SIG-M5 (cell line): Measurements from ENCODE around the gene DCAF6.
"Not testable (repeated sequence)": the region's sequence is repeated elsewhere in the genome, so short reads cannot be mapped to it uniquely, and the experiment has no call there.

ENCODE experiments used
- DNase-seq: peaks from one replicate; lab custom pipeline; 2025; lab: John Stamatoyannopoulos, UW

Gene DCAF6, protein sequence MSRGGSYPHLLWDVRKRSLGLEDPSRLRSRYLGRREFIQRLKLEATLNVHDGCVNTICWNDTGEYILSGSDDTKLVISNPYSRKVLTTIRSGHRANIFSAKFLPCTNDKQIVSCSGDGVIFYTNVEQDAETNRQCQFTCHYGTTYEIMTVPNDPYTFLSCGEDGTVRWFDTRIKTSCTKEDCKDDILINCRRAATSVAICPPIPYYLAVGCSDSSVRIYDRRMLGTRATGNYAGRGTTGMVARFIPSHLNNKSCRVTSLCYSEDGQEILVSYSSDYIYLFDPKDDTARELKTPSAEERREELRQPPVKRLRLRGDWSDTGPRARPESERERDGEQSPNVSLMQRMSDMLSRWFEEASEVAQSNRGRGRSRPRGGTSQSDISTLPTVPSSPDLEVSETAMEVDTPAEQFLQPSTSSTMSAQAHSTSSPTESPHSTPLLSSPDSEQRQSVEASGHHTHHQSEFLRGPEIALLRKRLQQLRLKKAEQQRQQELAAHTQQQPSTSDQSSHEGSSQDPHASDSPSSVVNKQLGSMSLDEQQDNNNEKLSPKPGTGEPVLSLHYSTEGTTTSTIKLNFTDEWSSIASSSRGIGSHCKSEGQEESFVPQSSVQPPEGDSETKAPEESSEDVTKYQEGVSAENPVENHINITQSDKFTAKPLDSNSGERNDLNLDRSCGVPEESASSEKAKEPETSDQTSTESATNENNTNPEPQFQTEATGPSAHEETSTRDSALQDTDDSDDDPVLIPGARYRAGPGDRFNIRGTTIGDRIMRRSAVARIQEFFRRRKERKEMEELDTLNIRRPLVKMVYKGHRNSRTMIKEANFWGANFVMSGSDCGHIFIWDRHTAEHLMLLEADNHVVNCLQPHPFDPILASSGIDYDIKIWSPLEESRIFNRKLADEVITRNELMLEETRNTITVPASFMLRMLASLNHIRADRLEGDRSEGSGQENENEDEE

DNA sequence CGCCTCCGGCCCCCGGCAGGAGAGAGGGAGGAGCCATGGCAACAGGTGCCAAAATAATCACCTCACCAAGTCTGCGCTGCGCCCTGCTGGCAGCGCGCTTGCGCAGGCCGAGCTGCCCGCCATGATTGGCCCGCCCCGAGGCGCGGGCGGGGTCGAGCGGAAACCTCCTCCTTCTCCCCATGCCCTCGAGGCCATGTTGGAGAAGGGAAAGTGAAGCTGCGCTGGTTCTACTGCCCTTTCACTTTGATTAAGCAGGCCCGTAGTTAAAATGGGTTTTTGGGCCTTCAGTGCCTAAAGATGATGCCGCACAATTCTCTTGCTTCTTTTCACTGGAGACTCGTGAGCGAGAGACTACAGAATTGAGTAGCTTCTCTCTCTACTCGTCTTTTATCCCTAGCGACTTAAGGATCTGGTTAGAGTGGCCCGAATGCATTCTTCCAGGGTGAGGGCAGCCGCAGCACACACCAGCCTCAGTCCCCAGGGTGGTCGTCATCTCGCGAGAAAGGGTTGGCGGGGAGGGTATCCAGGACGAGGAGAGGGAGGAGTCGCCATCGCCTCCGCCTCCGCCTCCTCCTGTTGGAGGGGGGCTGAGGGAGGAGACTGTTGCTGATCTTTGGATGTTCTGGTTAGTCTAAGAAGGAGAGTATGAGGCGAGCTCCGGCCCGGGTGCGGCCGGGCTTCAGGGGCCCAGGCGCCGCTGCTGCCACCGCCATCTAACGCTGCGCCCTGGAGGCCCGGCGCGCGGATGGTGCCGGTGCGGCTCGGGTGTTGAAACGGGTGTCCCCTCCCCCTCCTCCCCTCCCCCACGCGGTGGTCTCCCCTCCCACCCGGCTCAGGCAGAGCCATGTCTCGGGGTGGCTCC lies at the start of gene DCAF6:
Gene DCAF6, plus strand, starts transcription at position 616 of the 862 bp plus-strand sequence. Its CDS starts 229 bp downstream, at position 845.
- DNase-seq = peak; percentile 94

DNA sequence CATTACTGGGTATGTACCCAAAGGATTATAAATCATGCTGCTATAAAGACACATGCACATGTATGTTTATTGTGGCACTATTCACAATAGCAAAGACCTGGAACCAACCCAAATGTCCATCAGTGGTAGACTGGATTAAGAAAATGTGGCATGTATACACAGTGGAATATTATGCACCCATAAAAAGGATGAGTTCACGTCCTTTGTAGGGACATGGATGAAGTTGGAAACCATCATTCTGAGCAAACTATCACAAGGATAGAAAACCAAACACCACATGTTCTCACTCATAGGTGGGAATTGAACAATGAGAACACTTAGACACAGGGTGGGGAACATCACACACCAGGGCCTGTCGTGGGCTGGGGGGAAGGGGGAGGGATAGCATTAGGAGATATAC lies 49.3 kb upstream of the DCAF6 start:
- DNase-seq = not testable (repeated sequence)

DNA sequence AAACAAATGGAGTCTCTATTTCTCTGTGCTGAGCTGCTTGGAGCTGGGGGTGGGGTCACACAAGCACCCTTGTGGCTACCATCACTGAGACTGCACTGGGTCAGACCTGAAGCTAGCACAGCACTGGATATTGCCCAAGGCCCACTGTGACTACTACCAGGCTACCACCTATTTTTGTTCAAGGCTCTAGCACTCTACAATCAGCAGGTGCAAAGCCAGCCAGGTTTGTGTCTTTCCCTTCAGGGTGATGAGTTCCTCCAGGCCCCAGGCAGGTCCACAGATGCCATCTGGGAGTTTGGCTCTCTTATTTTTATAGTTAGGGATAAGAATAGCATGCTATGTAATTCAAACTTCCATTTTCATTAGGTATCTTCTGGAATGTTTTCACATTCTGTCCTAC lies 46.1 kb upstream of the DCAF6 start:
- DNase-seq = no peak

DNA sequence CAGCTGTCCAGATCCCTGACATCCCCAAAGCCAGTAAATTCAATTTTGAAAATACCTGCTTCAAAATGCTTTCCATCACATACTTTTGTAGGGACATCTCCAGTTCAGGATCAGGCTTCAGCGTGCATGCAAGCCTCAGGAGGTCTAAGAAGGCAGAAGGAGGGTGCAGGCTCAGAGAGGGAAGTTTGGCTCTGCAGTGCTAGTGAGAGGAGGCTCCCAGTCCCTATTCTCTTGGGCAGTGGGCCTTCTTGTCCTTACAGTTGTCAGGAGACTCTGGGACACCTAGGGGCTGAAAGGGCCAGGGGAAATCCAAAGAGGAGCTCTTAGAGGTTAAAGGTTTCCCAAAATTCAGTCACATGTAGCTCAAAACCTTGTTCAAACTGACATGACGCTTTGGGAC lies 42.7 kb upstream of the DCAF6 start:
- DNase-seq = no peak

DNA sequence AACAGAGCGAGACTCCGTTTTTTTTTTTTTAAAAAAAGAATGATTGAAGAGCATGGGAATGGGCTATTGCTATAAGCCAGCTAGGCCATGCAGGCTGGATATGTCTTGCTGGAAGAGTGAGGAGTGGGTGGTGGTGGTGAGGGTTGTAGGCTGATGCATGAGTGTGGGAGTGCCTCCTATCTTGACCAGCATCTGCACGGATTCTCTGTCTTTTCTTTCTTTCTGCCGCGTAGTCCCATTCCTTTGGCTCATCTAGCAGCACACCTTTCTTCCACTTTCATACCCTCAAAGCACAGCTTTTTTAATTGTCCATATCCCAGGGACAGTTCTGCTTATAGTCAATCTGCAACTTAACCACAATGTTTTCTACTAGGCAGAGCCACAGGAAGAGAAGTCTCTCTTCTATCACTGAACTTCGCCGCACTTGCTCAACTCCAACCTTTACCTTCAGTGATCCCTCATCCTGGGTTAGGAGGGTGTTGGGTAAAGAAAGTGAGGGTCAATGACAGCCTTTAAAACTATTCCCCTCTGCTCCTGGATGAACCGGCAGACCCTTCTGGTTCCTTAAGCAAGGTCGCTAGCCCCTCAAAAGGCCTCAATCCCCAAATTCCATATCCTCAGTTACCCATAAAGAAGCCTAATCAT lies 37.8 kb upstream of the DCAF6 start:
- DNase-seq = no peak

DNA sequence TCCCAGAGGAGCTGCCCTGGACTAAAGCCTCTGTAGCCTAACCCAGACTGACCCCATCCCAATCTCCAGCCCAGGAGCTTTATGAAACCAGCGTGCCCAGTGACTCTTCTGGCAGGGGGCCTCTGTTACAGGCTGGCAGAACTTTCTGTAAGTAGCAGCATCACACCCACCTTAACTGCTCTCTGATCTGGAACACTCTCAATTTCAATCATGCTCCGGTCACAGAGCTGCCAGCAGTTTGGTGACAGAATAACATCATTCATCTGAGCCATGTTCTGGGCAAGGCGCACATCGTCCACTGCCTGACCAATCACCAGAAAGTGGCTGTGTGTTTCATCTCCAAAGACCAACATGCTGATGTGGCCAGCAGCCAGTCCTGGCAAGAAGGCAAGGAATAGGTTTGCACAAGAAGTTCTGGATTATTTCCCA lies 37.2 kb upstream of the DCAF6 start:
- no peak for DNase-seq

DNA sequence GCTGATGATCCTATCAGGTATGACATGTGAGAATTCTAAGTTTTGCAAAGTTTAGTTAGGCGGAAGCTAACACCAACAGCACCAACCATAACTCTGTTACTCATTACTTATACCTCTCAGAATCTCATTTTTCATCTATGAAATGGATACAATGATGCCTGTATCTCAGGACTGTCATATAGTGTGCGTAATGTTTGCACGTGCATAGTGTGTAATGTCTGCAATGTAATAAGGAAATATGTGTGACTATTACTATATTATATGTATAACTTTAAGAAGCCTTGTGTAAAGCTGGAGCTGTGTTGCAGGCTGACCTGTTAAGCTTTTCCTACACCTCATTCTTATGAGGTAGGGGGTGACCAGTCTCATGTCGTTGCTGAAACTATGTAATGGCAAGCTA lies 35.6 kb upstream of the DCAF6 start:
- DNase-seq = no peak

DNA sequence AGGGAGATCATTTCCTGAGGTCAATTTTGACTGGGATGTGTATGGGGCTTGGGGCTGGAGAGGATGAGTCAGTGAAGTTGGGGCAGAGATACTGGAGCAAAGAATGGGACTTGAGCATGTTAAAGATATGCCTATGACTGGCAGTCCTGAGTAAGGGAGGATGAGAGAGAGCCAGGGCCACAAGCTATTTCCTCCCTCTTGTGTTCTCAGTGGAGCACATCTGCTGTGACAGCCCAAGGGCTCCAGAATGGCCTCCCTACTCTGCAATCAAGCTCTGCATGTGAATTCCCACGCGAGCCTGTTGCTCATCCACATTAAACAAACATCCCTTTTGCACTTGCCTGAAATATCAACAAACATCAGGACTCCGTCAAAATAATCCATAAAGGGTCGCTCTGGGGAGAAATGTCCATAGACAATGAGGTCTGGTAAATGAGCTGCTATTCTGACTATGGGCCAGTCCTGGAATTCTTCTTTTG lies 31.8 kb upstream of the DCAF6 start:
- no peak for DNase-seq

DNA sequence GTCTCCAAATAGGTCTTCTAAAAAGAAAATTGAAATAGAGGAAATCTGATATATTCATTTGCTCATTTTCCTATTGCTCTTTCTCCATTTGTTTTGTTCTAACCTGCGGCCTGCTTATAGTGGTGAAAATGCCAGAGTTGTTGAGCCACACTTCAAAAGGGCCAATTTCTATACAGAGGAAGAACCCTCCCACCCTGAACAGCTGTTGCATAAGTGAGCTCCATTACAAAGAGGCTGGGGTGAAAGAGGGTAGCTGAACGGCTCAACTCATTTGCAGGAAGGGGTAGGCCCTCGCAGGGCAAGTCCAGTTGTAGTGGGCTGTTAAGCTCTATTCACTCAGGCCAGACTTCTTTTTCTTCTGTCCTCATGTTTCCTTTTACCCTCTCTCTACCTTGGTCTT lies 31.3 kb upstream of the DCAF6 start:
- no peak for DNase-seq

DNA sequence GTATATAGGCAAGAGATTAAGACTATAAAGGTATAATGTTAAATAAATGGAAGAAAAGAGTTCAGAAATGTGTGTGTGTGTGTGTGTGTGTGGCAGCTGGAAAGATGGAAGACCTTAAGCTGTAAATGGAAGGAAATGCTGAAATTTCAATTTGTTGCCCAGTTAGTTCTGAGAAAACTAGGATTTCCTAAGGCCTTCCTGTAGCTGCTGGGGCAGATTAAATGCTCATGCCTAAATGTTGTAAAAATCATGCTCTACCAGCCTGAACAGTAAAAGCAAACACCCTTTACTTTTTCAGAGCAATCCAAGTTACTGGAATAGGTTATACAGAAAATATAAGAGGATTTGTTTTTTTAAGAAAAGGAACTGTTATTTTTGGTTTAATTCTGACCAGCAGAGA lies 30.8 kb upstream of the DCAF6 start:
- DNase-seq = no peak

DNA sequence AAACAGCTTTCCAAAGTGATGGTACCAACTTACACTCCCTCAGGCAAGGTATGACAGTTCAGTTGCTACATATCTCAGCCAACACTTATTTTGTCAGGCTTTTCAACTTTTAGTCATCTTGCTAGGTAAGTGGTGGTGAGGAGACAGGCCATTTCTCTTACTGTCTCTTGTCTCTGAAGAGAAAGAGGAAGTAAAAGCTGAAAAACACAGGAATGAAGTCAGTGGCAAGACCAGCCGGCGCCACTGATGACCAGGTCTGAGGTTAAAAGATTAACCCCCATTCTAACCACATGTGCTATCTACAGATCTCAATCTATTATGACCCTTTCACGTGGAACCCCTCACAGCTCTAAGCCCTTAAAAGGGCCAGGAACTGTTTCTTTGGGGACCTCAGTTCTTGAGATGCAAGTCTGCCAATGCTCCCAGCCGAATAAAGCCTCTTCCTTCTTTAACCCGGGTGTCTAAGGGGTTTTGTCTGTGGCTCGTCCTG lies 26.7 kb upstream of the DCAF6 start:
- no peak for DNase-seq

DNA sequence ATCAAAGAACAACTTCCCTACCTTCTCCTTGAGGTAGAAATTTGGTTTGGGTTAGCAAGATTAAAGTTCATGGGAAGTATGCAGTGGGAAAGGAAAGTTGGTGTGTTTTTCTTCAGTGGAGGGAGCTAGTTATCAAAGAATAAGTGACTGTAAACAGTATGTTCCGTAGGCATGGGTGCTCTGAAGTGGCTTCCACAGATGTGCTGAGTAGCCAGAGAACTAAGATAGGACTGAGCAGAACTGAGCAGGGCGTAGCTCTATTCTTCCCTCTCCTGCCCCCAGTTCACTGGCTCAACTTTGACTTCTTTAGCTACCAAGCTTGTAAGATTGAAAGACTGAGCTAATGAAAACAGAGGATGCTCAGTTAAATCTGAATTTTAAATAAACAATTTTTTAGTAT lies 26.0 kb upstream of the DCAF6 start:
- no peak for DNase-seq

DNA sequence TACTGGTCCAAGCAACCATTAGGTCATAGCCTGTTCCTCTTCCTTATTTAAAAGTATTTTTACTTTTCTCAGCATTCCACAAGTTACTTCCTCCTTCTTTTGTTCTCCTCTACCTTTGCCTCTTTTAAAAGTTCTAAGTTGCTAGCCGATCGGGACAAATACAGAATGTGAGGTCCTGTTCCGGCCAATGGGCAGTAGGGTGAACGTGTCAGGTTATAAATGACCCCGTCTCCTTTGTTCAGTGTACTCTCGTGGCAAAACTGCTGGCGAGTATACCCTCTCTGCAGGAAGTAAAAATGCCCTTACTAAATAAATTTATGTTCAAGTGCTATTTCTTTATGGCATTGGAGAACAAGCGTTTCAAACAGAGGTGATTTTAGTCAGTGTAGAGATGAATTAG lies 25.1 kb upstream of the DCAF6 start:
- no peak for DNase-seq

DNA sequence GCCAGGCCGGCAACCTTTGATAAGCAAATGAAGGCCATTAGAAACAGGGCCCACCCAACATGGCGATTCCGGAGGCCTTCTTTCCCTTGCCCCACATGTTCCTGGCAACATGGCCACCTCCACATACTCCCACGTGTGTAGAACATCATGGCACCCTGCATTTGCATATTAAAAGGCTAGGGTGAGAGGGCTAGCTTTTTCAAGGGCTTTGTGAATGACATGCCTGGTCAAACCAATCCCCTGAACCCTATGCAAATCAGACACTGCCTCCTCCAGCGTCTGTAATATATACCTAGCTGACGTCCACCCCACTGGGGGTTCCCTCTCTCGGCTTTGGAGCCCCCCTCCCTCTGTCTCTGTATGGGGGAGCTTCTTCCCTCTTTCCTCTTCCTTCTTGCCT lies 24.2 kb upstream of the DCAF6 start:
- DNase-seq = no peak

DNA sequence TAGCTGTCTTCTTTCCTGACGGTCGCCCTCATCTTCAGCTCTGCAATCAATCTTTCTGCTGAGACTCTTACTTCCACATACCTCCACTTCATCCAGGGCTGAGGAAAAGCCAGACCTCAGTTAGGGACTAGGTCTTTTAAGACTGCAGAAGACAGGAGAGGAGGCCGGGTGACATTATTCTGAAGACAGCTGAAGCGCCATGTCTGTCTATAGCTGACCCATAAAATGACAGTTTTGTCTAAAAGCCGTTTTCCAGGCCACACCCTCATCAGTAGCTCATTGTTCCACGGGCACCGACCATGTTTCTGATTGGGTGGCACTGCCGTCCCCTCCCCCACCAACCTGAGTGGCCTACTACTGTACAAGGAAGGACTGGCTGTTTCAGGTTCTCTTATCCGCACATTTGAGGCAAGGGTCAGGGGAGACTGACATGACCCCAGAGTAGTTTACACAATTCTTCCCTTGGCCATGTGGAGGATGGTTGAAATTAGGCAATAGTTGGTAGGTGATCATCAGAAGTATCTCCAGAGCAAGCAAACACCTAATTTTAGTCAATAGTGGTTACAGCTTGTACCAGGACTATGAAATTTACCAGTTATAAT lies 22.5 kb upstream of the DCAF6 start, which contains the start of gene ADCY10:
Gene ADCY10, minus strand, starts transcription at position 240 of the 602 bp plus-strand sequence. CDS start 8,994 bp downstream, outside the sequence.
- DNase-seq = no peak

DNA sequence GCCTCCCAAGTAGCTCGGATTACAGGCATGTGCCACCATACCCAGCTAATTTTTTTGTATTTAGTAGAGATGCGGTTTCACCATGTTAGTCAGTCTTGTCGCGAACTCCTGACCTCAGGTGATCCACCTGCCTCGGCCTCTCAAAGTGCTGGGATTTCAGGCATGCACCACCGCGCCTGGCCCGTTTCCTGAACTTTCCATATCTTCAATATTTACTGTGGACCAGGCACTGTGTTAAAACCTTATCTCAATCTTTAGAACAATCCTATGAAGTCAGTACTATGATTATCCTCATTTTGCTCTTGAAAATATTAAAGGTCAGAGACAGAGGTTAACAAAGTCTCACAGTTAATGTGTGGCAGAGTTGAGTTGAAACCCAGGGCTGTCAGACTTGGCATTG lies 20.9 kb upstream of the DCAF6 start:
- DNase-seq = no peak

DNA sequence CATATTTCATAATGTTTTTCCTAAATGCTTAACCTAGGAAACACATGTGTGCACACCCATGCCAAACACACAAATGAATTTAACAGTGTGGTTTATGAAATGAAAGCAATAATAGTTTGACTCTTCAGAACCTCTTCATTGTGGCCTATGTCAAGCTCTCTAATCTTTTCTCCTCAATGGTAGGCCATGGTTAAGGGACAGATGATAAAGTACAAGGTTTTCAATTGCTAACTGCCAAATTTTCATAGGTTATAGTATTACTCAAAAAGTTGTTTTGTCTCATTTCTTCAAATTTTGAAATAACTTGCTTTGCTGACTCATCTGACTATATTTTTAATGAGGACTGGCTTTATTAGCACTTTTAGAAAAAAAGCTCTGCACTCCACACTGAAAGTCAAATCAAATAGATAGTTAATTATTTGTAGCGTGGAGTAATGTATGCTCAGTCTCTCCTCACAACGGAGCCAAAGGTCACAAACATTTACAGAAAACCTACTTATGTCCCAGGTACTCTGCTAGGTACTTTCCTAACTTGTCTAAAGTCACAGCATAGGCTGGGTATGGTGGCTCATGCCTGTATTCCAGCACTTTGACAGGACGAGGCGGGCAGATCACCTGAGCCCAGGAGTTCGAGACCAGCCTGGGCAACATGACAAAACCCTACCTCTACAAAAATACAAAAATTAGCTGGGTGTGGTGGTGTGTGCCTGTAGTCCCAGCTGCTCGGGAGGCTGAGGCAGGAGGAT lies 19.5 kb upstream of the DCAF6 start:
- DNase-seq = no peak

DNA sequence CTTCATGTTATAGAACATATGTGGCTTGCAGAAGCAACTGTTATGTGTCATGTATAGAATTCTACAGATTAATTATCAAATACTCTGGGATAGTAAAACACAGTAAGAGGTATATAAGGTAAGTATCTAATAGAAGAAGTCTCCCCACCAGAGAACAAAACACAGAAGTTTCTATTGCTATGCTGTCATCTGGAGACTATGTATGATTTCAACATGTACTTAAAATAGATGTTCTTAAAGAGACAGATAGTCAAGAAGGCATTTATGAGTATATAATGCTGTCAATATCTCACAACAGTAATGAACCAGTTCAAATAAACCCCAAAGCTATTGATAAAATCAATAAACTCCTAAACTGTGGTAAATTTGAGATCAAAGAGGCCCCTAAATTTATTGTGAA lies 14.5 kb upstream of the DCAF6 start:
- no peak for DNase-seq

DNA sequence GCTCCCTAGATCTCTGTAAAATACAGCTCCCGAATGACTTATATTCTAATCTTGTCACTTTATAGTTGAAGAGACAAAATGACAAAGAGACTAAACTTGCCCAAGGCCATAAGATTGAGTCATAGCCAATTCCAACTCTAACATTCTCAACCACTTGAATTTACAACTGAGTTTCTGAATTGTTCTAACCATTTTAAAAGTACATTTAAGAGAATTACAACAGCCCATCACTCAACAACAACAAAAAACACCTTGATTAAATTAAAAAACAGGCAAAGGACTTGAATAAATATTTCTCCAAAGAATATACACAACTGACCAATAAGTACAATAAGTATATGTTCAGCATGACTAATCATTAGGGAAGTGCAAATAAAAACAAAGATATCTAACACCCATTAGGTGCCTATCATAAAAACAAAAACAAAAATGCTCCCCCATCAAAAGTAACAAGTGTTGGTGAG lies 13.8 kb upstream of the DCAF6 start:
- no peak for DNase-seq
